Amniotic stem cell (primary cell): ENCODE results near the gene TBC1D13.
"Not testable (repeated sequence)": the region's sequence is repeated elsewhere in the genome, so short reads cannot be mapped to it uniquely, and the experiment has no call there.

Experiments used
- DNase-seq: peaks from one replicate; lab custom pipeline; 2025; lab: John Stamatoyannopoulos, UW

TBC1D13 gene

DNA sequence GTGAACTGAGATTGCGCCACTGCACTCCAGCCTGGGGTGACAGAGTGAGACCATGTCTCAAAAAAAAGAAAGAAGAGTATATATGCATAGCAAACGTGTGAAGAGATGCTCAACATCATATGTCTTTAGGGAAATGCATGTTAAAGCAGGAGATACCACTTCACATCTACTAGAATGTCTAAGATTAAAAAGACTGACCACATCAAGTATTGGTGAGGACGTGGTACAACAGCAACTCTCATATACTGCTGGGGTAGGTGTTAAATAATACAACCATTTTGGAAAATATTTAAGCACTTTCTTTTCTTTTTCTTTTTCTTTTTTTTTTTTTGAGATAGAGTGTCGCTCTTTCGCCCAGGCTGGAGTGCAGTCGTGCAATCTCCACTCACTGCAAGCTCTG is 1.6 kb upstream of the TBC1D13 start:
- DNase-seq = no peak

DNA sequence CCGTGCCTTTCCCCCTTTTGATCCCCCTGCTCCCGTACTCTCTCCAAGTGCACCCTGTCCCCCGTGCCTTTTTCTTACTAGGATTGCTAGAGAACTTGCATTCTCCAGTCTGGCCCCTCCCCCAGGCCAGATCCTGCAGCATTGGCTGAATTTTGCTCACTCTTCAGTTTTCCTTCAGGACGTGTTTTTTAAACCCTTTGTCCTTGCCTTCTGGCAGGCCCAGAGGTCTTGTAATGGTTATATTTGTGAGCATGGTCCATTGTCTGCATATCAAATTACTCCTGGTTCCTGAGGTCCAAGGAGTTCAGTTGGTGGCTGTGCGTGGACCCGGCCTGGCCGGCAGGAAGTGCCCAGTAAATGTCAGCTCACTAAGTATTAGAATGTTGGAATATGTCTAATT is 606 bp downstream of the TBC1D13 start:
- no peak for DNase-seq

DNA sequence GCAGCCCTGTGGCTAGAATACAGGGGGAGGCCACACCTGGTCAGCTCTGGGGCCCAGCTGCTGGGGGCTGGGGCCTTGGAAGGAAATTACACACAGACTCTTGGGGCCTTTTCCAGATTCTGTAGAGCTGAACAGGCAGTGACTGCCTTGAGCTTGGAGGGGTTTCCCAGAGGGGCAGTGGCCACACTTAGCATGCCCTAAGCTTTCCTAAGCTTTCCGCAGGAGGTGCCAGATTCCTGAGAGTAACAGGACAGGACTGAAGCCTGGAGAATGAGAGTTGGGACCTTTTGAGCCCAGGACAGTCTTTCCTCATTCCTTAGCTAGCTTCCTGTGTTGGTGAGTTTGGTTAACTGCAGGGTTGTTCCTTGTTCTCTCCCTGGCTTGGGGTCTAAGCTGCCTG is 1.4 kb downstream of the TBC1D13 start:
- DNase-seq = no peak

DNA sequence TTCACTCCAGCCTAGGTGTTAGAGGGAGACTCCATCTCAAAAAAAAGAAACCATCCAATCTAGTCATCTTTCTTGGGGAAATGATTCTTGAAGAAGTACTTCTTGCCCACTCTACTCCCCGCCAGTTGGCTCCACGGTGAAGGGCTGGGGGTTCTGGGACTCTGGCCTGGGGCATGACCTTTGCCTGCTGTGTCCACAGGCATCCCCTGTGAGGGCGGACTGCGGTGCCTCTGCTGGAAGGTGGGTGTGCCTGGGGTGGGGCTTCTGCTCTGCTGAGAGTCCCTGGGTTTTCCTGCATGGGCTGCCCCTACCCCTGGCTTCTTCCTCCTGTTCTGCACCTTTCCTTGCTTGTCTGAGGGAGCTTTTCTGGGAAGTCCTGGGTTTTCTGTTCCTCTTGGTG is 3.5 kb downstream of the TBC1D13 start:
- no peak for DNase-seq

DNA sequence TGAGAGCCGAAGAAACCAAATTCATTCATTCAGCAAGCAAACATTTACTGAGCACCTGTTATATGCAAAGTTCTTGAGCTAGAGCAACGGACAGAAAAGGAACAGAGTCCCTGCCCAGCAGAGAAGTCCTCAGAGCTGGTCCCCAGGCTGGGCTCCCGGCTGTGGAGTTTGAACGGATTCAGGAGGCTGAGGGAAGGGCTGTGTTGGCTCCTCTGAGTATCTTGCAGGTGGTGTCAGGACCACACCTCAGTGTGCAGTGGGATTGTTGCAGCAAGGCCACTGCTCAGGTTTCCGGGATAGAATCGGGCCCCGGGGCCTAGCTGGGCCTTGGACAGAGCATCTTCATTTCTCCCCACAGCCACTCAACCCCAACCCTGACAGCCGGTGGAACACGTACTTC is 5.1 kb downstream of the TBC1D13 start:
- DNase-seq = no peak

DNA sequence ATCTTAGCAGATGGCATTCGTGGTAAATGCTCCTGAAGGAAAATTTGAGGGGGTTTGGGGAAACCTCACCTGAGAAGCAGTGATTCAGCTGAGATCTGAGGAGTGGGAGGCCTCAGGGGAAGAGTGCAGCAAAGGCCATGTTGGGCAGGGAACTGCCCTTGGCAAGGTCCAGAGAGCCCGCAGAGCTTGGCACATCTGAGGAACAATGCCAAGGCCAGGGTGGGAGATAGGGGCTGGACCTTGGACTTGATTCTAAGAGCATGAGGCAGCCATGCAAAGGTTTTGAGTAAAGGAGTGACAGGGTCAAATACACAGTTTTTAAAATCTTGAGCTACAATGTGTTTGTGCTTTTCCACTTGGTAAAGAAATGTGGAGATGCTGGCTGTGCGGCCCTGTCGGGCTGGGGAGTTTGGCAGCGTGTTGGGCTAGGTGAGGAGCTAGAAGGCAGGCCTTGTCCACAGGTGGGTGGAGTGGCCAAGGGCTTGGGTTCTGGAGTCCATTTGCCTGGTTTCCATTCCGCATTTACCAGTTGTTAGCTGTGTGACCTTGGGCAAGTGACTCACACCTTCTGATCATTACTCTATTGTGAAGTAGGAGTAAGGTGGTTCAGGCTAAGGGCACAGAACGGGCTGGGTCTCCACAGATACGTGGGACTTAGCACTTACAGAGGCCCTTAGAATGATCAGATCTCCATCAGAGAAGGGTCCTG is 6.1 kb downstream of the TBC1D13 start:
- DNase-seq = no peak

DNA sequence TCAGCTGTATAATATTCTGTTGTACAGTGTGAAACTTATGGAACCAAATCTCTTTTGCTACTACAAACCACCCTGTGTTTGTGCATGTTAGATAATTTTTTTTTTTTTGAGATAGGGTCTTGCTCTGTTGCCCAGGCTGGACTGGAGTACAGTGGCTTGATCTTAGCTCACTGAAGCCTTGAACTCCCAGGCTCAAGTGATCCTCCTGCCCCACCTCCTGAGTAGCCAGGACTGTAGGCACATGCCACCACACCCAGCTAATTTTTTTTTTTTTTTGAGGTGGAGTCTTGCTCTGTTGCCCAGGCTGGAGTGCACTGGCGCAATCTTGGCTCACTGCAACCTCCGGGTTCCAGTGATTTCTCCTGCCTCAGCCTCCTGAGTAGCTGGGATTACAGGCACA is 7.9 kb downstream of the TBC1D13 start:
- not testable (repeated sequence) for DNase-seq

DNA sequence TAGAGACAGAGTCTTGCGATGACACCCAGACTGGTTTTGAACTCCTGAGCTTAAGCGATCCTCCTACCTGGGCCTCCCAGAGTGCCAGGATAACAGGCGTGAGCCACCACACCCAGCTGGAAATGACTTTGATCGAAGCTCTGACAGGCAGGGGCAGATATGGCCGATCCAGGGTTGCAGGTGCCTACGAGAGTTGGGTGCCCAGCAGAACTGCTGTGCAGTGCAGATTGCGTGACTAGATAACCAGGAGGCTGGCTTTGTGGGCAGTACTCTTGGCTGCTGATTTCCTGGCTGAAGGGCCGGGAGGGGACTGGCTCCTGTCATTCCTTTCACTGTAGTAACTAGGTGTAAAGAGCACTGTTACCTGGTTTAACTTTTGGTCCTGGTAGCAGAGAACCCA is 11.8 kb downstream of the TBC1D13 start:
- no peak for DNase-seq

DNA sequence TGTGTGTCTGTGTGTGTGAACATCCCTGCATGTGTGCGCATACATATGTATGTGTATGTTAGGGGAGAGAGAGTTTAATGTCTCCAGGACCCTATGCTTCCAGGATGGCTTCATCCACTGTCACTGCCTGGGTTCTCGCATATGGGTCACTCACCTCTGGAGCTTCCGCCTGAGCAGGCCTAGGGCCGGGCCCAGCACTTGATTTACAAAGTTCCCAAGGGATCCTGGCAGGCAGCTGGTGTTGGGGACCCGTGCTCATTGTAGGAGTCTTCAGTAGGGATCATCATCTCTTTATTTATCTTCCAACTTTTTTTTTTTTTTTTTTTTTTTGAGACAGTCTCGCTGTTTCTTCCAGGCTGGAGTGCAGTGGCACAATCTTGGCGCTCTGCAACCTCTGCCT is 13.0 kb downstream of the TBC1D13 start:
- DNase-seq = no peak

DNA sequence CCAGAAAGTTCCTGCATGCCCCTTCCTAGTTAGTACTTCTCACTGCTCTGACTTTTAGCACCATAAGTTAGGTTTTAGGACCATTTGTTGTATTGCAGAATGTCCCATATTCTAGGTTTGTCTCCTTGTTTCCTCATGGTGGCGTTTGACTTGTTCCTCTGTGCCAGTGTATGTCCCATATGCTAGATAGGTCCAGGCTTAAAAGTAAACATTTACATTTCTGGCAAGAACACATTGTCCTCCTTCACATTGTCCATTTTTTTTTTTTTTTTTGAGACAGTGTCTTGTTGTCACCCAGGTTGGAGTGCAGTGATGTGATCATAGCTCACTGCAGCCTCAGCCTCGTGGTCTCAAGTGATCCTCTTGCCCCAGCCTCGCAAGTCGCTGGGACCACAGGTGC is 15.4 kb downstream of the TBC1D13 start:
- DNase-seq = no peak

DNA sequence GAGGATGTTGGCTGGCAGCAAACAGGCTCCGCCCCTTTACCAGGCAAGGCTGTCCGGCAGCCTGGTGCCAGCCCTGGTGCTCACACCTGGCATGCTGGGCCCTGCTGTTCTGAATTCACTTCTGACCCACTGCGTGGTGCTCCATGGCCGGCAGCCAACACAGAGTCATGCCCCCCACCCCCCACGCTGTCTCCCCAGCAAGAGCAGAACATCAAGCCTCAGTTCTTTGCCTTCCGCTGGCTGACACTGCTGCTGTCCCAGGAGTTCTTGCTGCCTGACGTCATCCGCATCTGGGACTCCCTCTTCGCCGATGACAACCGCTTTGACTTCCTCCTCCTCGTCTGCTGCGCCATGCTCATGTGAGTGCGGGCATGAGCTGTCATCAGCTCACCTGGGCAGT is 18.6 kb downstream of the TBC1D13 start:
- no peak for DNase-seq

DNA sequence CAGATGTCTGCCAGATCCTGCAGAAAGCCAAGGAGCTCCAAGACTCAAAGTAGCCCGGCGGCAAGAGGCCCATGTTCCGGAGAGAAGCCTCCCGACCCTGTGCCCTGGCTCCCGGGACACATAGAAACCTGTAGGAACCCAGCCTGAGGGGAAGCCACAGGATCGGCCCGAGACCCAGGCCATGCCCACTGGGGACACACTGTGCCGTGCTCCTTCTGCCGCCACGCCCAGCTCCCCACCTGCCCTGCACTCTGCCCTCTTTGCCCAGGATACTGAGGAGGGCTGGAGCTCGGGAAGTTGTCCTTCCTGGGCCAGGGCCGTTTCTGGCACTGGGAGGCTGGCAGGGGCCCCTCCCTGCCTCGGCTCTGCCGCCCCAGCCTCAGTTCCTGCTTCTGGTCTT is 20.8 kb downstream of the TBC1D13 start:
- no peak for DNase-seq

DNA sequence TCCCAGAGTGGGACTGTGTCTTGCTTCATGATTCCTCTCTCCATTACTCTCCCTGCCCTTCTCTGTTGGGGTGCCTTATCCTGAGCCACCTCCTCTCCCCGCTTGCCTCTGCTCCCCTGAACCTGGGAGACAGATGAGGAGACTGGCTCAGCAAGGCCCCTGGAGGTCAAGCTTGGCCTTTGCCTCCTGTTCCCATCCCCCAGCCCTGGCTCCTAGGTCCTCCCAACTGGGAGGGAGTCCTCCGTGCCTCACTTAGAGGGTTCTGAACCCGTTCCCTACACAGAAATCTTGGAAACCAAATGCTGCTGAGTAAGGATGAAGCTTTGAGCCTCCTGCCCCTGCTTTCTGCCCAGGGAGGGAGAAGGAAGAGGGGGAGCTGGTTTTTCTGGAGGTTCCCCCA is 21.5 kb downstream of the TBC1D13 start:
- DNase-seq = no peak

DNA sequence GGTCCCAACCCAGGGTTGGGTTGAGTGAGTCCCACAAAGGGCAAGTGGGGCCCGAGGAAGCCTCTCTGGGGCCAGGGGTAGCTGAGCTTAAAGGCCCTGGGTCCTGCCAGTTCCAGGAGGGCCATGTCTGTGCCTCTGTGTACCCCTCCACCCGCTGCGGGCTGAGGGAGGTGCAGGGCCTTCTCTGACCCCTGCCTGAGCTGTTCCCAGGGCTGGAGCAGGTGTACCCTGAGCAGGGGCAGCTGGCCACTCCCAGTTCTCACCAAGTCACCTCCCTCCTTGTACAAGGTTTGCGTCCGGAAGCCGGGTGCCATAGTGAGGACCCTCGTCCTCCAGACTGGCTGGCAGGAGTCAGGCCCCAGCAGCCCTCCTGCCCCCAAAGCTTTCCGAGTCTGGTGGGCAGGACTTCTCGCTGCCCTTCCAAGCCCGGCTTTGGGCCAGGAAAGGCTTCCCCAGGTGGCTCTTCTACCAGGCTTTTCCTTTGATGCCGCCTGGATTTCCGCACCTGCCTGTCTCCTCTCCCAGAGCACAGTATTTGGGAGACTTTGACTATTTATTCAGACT is 22.1 kb downstream of the TBC1D13 start:
- DNase-seq = no peak

DNA sequence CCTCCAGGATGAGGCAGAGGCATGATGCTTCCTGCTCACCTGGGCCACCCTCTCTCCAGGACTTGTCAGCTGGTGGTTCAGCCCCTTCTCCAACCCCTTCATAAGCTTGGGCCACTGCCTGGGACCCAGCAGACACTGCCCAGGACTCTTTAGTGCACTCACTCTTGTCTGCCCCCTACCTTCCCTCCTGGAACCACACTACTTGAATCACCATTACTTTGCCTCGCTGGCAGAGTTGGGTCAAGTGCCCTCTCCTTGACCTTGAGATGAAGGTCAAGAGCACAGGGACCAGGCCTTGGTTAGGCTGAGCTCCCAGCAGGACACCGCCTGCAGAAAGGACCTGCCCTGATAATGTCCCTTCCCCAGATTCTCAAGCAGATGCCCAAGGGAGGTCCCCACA is 22.8 kb downstream of the TBC1D13 start:
- DNase-seq = no peak

DNA sequence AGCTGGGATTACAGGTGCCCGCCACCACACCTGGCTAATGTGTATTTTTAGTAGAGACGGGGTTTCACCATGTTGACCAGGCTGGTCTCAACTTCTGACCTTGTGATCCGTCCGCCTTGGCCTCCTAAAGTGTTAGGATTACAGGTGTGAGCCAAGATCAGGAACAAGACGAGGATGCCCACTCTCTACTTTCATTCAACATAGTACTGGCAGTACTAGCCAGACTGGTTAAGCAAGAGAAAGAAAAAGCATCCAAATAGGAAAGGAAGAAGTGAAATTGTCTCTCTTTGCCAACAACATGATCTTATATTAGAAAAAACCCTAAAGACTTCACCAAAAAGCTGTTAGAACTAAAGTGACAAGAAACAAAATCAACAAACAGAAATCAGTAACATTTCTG is 23.8 kb downstream of the TBC1D13 start:
- DNase-seq = no peak

DNA sequence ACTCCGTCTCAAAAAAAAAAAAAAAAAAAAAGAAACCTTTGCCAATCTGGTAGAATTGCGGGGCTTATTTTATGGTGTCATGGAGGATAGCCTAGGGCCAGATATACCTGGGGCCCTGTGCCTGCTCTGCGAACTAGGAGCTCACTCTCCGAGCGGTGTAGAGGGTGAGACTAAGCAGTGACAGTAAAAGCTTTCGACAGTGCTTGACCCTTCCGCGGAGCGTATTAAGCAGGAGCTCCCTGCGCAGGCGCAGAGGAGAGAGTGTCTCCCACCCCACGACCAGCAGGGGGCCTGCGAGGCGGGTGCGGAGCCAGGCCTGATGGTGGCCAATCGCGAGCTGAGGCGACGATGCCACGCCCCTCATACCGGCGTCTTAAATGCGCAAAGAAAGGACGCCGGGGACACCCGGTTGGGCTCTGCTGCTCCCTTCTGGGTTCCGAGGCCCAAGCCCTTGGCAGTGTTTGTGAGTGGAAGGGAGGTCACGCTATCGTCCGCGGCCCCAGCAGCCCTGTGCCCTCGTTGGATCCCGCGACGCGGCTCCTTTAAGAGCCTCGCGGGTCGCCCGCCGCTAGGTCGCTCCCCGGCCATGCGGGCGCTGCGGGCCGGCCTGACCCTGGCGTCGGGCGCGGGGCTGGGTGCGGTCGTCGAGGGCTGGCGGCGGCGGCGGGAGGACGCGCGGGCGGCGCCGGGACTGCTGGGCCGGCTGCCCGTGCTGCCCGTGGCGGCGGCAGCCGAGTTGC is 31.2 kb downstream of the TBC1D13 start, which contains the start of gene ENDOG:
ENDOG (plus strand) TSS at position 402 of the 740 bp plus-strand sequence; CDS start at position 587, 185 bp downstream.
- peak; percentile 90 for DNase-seq

DNA sequence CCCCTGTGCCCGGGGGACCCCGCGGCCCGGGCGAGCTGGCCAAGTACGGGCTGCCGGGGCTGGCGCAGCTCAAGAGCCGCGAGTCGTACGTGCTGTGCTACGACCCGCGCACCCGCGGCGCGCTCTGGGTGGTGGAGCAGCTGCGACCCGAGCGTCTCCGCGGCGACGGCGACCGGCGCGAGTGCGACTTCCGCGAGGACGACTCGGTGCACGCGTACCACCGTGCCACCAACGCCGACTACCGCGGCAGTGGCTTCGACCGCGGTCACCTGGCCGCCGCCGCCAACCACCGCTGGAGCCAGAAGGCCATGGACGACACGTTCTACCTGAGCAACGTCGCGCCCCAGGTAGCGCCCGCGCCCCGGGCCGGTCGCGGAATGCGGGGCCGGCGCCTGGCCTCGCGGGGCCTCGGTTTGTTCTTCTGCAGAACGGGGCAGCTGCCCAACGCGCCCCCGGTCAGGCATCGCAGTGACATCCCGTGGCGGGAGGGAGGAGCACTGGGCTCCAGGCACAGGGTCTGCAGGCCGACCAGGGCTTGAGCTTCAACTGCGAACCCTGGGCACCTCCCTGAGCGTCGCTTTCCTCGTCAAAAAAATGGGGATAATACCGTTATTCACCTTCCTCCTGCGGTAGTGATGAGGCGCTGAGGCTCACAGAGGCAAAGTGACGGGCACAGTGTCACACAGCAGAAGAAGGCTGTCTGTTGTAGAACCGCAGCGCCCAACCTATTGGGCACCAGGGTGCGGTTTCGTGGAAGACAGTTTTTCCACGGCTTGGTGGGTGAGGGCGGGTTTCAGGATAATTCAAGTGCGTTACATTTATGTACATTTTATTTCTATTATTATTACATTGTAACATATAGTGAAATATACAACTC is 32.0 kb downstream of the TBC1D13 start:
- no peak for DNase-seq

DNA sequence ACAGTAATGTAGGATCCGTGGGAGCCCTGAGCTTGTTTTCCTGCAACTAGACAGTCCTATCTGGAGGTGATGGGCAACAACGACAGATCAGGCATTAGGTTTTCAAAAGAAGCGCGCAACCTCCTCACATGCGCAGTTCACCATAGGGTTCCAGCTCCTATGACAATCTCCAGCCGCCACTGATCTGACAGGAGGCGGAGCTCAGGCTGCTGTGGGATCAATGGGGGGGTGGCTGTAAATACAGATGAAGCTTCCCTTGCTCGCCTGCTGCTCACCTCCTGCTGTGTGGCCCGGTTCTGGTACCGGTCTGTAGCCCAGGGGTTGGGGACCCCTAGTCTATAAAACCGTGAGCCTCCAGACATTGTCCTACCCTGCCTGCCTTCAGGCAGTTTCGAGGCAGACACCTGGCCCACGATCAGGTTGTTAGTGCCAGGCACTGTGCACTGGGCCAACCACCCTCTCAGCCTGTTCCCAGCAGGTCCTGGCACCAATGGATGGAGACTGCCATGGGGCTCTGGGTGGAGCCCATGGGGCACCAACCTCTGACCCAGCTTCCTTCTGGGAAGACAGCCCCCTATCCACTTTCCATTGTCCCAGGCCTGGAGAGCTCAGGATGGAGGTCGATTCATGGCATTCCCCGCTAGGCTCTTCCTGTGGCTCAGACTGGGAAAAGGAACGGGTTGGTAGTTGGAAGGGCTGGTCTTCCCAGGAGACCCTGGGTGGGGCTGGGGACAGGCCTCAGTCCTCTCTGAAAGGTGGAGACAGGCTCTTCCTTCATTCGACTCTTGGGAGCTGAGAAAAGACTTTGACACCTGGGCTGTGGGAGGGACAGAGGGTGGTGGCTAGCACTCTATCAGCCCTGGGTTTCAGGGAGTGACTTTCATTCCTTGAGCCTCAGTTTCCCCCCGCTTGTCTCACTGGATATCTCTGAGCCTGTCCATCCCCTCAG is 32.9 kb downstream of the TBC1D13 start:
- DNase-seq = no peak

DNA sequence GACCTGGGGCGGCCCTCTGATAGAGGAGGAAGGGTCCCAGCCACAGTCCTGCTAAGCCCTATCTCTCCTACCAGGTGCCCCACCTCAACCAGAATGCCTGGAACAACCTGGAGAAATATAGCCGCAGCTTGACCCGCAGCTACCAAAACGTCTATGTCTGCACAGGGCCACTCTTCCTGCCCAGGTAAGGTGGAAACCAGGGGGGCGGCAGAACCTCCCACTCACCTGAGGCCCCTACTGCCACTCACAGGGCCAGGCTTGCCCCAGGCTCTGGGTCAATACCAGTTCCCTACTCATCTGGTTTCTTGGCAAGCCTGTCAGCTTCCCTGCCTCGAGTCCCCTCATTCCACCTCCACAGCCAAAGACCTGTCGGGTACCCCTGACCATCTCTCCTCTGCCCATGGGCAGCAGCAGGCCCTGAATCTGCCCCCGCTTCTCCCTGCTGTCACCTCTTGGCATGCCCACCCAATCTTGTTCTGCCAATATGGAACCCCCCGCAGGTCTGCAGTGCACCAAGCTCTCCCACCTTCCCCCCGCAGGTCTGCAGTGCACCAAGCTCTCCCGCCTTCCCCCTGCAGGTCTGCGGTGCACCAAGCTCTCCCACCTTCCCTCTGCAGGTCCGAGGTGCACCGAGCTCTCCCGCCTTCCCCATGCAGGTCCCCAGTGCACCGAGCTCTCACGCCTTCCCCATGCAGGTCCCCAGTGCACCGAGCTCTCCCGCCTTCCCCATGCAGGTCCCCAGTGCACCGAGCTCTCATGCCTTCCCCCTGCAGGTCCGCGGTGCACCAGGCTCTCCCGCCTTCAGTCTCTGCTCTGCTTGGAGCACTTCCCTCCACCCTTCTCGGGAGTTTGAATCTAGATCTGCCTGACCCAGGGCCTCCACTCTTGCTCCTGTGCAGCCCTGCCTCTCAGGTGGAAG is 33.9 kb downstream of the TBC1D13 start:
- no peak for DNase-seq
